Activated naive CD4-positive, alpha-beta T cell treated with anti-CD3 and anti-CD28 coated beads, Interleukin-2, amount 10 ng/mL, durations not matched to agents 7 days and 5 days (primary cell): ENCODE measurements around the gene ISL2.

Experiments used
- CTCF ChIA-PET: fragments of 350-600 bp; sonication (Branson Sonifier 250); formaldehyde crosslinking; loops from one replicate; lab custom pipeline; 2021; ENCODE audit warnings: antibody characterized with exemption; lab: Charles Lee
- DNase-seq: peaks from one replicate; pipeline ENCODE4 v3.0.0-alpha.2; 2020
- H3K27ac Mint-ChIP-seq: one replicate; pipeline ENCODE4 v1.8.0; 2021; ENCODE audit warnings: mild to moderate bottlenecking, moderate library complexity, mixed read lengths
- H3K27me3 Mint-ChIP-seq: one replicate; pipeline ENCODE4 v1.8.0; 2021; ENCODE audit warnings: mild to moderate bottlenecking, mixed read lengths
- H3K36me3 Mint-ChIP-seq: one replicate; pipeline ENCODE4 v1.8.0; 2021; ENCODE audit warnings: mixed read lengths
- H3K4me1 Mint-ChIP-seq: one replicate; pipeline ENCODE4 v1.8.0; 2021; ENCODE audit warnings: mixed read lengths
- H3K4me3 Mint-ChIP-seq: one replicate; pipeline ENCODE4 v1.8.0; 2021; ENCODE audit warnings: mild to moderate bottlenecking, moderate library complexity, mixed read lengths
- H3K9me3 Mint-ChIP-seq: one replicate; pipeline ENCODE4 v1.8.0; 2021; ENCODE audit warnings: mixed read lengths

ISL2 gene

DNA sequence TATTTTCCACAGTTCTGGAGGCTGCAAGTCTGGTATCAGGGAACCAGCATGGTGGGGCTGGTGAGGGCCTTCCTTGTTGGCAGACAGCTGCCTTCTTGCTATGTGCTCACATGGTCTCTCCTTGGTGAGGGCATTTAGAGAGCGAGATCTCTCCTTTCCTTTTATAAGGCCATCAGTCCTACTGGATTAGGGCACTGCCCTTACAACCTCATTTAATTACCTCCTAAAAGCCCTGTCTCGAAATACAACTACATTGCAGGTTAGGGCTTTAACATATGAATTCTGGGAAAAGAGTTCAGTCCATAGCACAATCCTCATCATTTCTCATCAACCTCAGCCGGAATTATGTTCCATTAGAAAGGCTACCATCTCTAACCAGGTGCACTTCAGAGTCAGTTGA lies 21.9 kb downstream of the ISL2 start:
- H3K36me3 Mint-ChIP-seq: no peaks in the 10 kb centered on the region
- no peak overlapping the region for H3K27ac Mint-ChIP-seq
- H3K4me1 Mint-ChIP-seq: no peaks in the 10 kb centered on the region
- H3K9me3 Mint-ChIP-seq: no peaks in the 10 kb centered on the region
- H3K27me3 Mint-ChIP-seq: no peaks in the 10 kb centered on the region
- no peak overlapping the region for H3K4me3 Mint-ChIP-seq
- no peak for DNase-seq
- CTCF ChIA-PET: no interaction called here

DNA sequence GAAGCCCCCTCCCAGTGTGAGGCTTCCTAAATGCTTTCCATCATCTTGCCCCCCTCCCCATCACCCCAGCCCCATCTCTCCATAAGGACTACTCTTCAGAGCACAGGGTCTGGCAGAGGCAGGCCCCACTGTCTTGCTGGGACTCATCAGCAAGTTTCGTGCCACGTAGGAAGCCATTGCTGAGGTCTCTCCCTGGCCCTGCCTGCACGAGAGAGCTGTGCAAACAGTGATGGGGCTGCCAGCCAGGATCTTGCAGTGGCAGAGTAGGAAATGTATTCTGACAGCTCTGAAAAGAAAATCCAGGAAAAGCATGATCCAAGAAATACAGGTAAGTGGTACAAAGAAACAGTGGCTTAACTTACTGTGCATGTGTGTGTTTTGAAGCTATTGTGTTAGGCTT lies 22.6 kb downstream of the ISL2 start:
- CTCF ChIA-PET: no interaction called here
- Mint-ChIP-seq H3K27ac (no peak overlapping the region), H3K4me1 (no peaks in the 10 kb centered on the region), H3K4me3 (no peak overlapping the region), H3K36me3 (no peaks in the 10 kb centered on the region), H3K27me3 (no peaks in the 10 kb centered on the region), H3K9me3 (no peaks in the 10 kb centered on the region)
- DNase-seq: no peak

DNA sequence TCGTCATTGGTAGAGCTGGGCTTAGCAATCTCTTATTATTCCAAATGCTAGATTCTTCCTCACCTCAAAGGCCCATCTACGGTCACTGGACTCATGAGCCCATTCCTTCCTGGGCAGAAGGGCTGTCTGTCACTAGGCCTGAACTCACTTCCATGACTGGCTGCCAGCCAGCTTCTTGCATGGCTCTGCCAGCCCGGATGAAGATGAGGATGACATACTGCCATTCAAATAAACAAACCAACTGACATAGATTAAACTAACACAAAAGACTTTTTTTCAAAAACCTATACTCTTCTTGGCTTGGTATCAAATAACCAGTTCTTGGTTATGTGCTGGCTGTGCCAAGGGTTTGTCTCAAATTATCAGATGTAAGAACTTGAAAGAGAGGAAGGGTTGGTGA lies 23.8 kb downstream of the ISL2 start:
- DNase-seq: no peak
- Mint-ChIP-seq H3K27me3 (no peaks in the 10 kb centered on the region), H3K9me3 (no peaks in the 10 kb centered on the region), H3K4me1 (no peaks in the 10 kb centered on the region), H3K27ac (no peak overlapping the region), H3K4me3 (no peak overlapping the region), H3K36me3 (no peaks in the 10 kb centered on the region)
- CTCF ChIA-PET: no interaction called here

GRCh38 chr15:76363251-76363650 lies 26.7 kb downstream of the ISL2 start:
- Mint-ChIP-seq H3K27me3 (no peaks in the 10 kb centered on the region), H3K4me3 (no peak overlapping the region), H3K36me3 (no peaks in the 10 kb centered on the region), H3K4me1 (no peaks in the 10 kb centered on the region), H3K27ac (no peak overlapping the region), H3K9me3 (no peaks in the 10 kb centered on the region)
- CTCF ChIA-PET: no interaction called here
- DNase-seq: no peak

DNA sequence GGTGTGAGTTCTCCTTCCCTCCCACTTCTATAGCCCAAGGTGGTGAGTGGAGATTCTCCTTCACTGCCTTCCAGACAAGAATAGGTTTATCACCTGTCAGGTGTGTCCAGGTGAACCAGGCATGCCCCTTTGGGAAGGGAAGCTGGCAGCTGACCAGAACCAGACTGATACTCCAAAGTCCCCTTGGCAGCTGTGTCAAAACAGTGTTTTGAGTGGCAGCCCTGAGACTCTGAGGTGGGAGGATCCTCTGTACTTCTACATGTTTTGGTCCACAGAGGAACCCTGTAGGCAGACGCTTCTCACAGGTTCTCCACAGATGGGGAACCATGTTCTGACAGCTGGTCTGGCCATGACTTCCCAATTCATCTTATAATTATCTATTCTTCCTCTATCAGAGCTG lies 30.1 kb downstream of the ISL2 start:
- CTCF ChIA-PET: no interaction called here
- Mint-ChIP-seq H3K9me3 (no peaks in the 10 kb centered on the region), H3K27me3 (no peaks in the 10 kb centered on the region), H3K27ac (no peak overlapping the region), H3K4me1 (no peaks in the 10 kb centered on the region), H3K36me3 (no peaks in the 10 kb centered on the region), H3K4me3 (no peak overlapping the region)
- no peak for DNase-seq

DNA sequence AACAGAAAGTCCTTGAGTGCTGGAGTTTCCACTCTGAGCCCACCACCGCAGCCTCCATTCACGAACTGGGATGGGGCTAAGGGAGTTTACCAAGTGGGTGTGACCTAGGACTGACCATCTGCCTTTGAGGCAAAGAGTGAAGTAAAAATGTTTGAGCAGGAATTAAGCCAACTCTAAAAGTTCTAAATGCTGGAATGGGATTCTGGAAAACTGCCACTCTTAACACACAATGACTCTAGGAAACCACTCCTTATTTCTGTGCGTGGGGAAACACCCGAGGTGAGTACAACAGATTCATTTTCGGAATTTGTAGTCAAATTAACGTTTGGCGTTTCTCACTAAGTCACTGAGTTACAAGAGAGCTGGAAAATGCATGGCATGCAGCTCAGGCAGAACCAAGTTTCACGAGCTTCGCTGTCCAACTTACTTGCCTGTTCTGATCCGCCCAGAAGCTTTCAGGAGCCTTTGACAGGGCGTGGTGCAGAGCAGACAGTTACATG lies 31.6 kb downstream of the ISL2 start:
- Mint-ChIP-seq H3K27ac (no peak overlapping the region), H3K4me1 (no peaks in the 10 kb centered on the region), H3K9me3 (no peaks in the 10 kb centered on the region)

GRCh38 chr15:76376029-76376428 lies 39.5 kb downstream of the ISL2 start:
- Mint-ChIP-seq H3K9me3 (no peaks in the 10 kb centered on the region), H3K27ac (no peak overlapping the region), H3K4me3 (no peak overlapping the region), H3K36me3 (peaks cover 6% of the 10 kb centered on the region), H3K4me1 (no peaks in the 10 kb centered on the region), H3K27me3 (no peaks in the 10 kb centered on the region)
- CTCF ChIA-PET: no interaction called here
- DNase-seq: no peak

More for the DNA sequence above, 31.6 kb downstream of the ISL2 start:
- DNase-seq: no peak
- CTCF ChIA-PET: no interaction called here
- no peaks in the 10 kb centered on the region for H3K27me3 Mint-ChIP-seq
- H3K4me3 Mint-ChIP-seq: no peak overlapping the region
- H3K36me3 Mint-ChIP-seq: peaks cover 6% of the 10 kb centered on the region

DNA sequence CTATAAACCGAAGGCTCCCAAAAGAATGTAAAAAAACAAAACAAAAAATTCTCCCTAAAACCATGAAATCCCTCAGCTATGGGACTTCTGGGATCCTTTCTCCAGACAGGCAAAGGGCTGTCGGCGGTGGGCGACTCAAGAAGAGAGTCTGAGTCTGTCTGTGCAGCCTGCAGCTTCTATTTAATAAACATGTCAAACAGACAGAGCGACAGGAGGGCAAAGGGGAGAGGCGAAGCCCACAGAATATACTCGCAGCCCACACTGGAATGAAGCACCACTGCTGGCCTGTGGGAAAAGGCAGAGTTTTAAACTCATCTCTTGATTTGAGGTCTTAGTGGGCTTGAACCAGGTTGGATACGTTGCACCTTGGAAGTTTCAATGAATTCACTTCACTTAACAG lies 40.2 kb downstream of the ISL2 start:
- DNase-seq: no peak
- H3K4me1 Mint-ChIP-seq: no peaks in the 10 kb centered on the region
- CTCF ChIA-PET: no interaction called here
- no peak overlapping the region for H3K4me3 Mint-ChIP-seq
- no peaks in the 10 kb centered on the region for H3K27me3 Mint-ChIP-seq
- H3K9me3 Mint-ChIP-seq: no peaks in the 10 kb centered on the region
- no peak overlapping the region for H3K27ac Mint-ChIP-seq
- H3K36me3 Mint-ChIP-seq: peaks cover 6% of the 10 kb centered on the region

- no peaks in the 10 kb centered on the region for H3K4me1 Mint-ChIP-seq
- H3K27ac Mint-ChIP-seq: no peak overlapping the region
- H3K36me3 Mint-ChIP-seq: peaks cover 2% of the 10 kb centered on the region
- no peaks in the 10 kb centered on the region for H3K9me3 Mint-ChIP-seq
- CTCF ChIA-PET: no interaction called here
- no peak overlapping the region for H3K4me3 Mint-ChIP-seq
- no peaks in the 10 kb centered on the region for H3K27me3 Mint-ChIP-seq
- no peak for DNase-seq
These were observed 40.6 kb downstream of the ISL2 start for GRCh38 chr15:76377217-76377616.

DNA sequence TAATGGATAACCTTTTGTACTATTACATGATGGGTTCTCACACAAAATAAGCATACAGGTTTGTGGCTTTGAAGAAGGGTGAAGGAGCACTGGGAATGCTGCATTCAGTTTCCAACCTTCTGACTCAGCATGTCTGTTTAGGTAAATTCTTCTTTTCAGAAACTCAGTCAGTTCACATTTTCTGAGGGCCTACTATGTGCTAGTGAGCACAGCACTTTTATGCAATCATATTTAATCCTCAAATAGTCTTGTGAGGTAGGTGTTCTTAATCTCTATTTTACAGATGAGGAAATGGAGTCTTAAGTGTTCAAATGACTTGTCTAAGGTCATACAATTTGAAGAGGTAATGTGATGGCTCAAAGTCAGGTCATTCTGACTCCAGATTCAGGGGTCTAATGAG lies 41.2 kb downstream of the ISL2 start:
- no peak for DNase-seq
- no peak overlapping the region for H3K4me3 Mint-ChIP-seq
- CTCF ChIA-PET: no interaction called here
- no peaks in the 10 kb centered on the region for H3K36me3 Mint-ChIP-seq
- H3K4me1 Mint-ChIP-seq: no peaks in the 10 kb centered on the region
- no peaks in the 10 kb centered on the region for H3K27me3 Mint-ChIP-seq
- H3K27ac Mint-ChIP-seq: no peak overlapping the region
- no peaks in the 10 kb centered on the region for H3K9me3 Mint-ChIP-seq

- no peaks in the 10 kb centered on the region for H3K36me3 Mint-ChIP-seq
- H3K4me3 Mint-ChIP-seq: no peak overlapping the region
- no peaks in the 10 kb centered on the region for H3K27me3 Mint-ChIP-seq
- H3K9me3 Mint-ChIP-seq: no peaks in the 10 kb centered on the region
- no peak overlapping the region for H3K27ac Mint-ChIP-seq
- no peak for DNase-seq
- no peaks in the 10 kb centered on the region for H3K4me1 Mint-ChIP-seq
- CTCF ChIA-PET: no interaction called here
These were observed 42.1 kb downstream of the ISL2 start for GRCh38 chr15:76378691-76379090.

GRCh38 chr15:76380249-76380648 lies 43.7 kb downstream of the ISL2 start:
- CTCF ChIA-PET: no interaction called here
- Mint-ChIP-seq H3K27me3 (no peaks in the 10 kb centered on the region), H3K9me3 (no peaks in the 10 kb centered on the region), H3K36me3 (no peaks in the 10 kb centered on the region), H3K4me3 (no peak overlapping the region), H3K27ac (no peak overlapping the region), H3K4me1 (no peaks in the 10 kb centered on the region)
- no peak for DNase-seq

GRCh38 chr15:76381366-76381765 lies 44.8 kb downstream of the ISL2 start:
- H3K4me1 Mint-ChIP-seq: no peaks in the 10 kb centered on the region
- no peaks in the 10 kb centered on the region for H3K27me3 Mint-ChIP-seq
- H3K36me3 Mint-ChIP-seq: no peaks in the 10 kb centered on the region
- H3K27ac Mint-ChIP-seq: no peak overlapping the region
- H3K9me3 Mint-ChIP-seq: no peaks in the 10 kb centered on the region
- H3K4me3 Mint-ChIP-seq: no peak overlapping the region
- no peak for DNase-seq
- CTCF ChIA-PET: no interaction called here

DNA sequence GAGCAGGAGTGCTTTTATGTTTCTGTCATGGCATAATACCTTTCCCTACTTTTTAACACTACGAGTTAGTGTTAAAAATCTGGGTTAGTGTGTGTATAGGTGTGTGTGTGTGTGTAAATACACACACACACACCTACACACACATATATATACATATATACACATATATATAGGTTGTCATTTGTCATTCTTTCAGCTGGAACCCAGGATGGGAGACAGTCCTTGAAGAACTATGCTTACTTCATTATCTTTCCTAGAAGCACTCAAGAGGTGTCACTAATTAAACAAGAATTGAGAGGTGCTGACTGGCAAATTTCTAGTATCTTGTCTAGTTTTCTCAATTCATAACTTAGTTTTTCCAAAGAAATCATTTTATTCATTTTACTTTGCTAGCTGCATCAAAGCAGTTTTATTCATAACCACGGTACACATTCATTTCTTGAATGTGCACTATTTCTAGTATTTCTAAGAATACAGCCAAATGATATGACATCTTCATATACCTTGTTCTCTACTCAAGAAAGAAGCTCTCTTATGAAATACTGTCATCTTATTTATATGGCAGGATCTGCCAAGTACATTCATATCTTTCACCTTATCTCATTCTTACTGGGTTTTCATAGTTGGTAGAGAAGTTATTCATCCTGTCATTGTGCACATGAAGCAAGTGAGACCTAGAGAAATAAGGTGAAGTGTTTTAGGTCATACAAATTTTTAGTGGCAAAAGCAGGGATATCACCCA lies 46.6 kb downstream of the ISL2 start:
- DNase-seq: no peak
- Mint-ChIP-seq H3K36me3 (no peaks in the 10 kb centered on the region), H3K27me3 (no peaks in the 10 kb centered on the region), H3K4me1 (no peaks in the 10 kb centered on the region), H3K4me3 (no peak overlapping the region), H3K27ac (no peak overlapping the region), H3K9me3 (no peaks in the 10 kb centered on the region)
- CTCF ChIA-PET: no interaction called here

DNA sequence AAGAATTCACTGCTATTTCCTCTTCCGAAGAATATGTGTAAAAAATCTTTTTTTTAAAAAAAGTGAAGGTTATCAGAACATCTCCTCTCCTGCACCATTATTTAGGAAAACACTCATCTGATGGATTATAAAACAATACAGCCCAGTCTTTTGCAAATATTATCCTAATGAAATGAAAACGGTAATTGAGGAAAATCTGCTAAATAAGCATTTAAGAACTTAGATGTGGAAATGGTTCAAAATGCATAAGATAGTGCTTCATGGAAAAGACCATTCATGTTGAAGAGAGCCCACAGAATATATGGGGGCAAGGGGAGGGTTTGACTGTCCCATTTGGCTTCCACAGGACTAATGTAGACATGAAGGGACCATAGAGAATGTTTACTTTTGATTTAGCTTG lies 47.8 kb downstream of the ISL2 start:
- no peaks in the 10 kb centered on the region for H3K9me3 Mint-ChIP-seq
- no peak for DNase-seq
- no peak overlapping the region for H3K4me3 Mint-ChIP-seq
- no peaks in the 10 kb centered on the region for H3K27me3 Mint-ChIP-seq
- no peaks in the 10 kb centered on the region for H3K4me1 Mint-ChIP-seq
- no peaks in the 10 kb centered on the region for H3K36me3 Mint-ChIP-seq
- no peak overlapping the region for H3K27ac Mint-ChIP-seq
- CTCF ChIA-PET: no interaction called here
